H1 (cell line): Measurements from ENCODE around the gene AFAP1L1. TPM values are rescaled to one million over a fixed set of nuclear protein-coding genes. Genes with fewer than 3 reads are reported as not detected.

ENCODE experiments used
- KDM4A ChIP-seq: IDR thresholded peaks from one replicate; pipeline ENCODE4 v1.7.1; 2012; ENCODE audit warnings: low read depth, mild to moderate bottlenecking, moderate library complexity, low read length, inconsistent platforms; ENCODE audit not compliant: severe bottlenecking
- POU5F1 ChIP-seq: IDR thresholded peaks from 2 replicates; pipeline ENCODE4 v1.6.1; 2011; ENCODE audit warnings: low read depth, mild to moderate bottlenecking, low read length, moderate library complexity
- RNF2 ChIP-seq: fragments of 200-900, 300-1000 bp; sonication (generic); IDR thresholded peaks from 2 replicates; pipeline ENCODE4 v1.7.1; 2016; ENCODE audit warnings: borderline replicate concordance, low read depth, mild to moderate bottlenecking, antibody characterized with exemption, low read length; ENCODE audit not compliant: poor library complexity, severe bottlenecking; ENCODE audit errors: missing control alignments
- SIN3A ChIP-seq, 2 experiments: IDR thresholded peaks in 1 of 2; conservative IDR thresholded peaks in 1 of 2; 2 replicates each; pipeline ENCODE4 v1.6.1; 2011 to 2012; ENCODE audit warnings: low read length in 2 of 2, improper control_type of control experiment in 1 of 2, low read depth in 1 of 2, mild to moderate bottlenecking in 1 of 2
- SIRT6 ChIP-seq: IDR thresholded peaks from one replicate; pipeline ENCODE4 v1.7.1; 2012; ENCODE audit warnings: low read length, inconsistent platforms
- ZNF274 ChIP-seq: IDR thresholded peaks from 2 replicates; pipeline ENCODE4 v1.7.0; 2012; ENCODE audit warnings: low read length, borderline replicate concordance; ENCODE audit errors: extremely low read depth
- polyA plus RNA-seq, 7 experiments: library from polyadenylated mRNA; depleted of rRNA in 3 of 7; stranded (reverse) in 5 of 7; unstranded in 2 of 7; fragments of >200 nt in 5 of 7; fragments of 200-250 nt in 2 of 7; gene quantifications; 1 replicate in 5 of 7; 2 replicates in 1 of 7; 4 replicates in 1 of 7; pipeline versions ENCODE4 v1.2.1 to v1.2.3, GENCODE V29; 2011 to 2013; ENCODE audit warnings: missing spikeins in 2 of 7, mixed read lengths in 2 of 7
- total RNA-seq: library from RNA; stranded (reverse); fragmentation: NEBNext Ultra II Directional; extraction: Animal tissue kit (Norgen Biotek cat#: 25700); gene quantifications from 2 replicates; pipeline ENCODE4 v1.2.1, GENCODE V29; 2021

The AFAP1L1 gene
- total and polyA plus RNA-seq, 2 of the 8 experiments (the other 6 are each of a cell fraction or from before 2014, with no cell fraction given) = 0.79 to 4.7 TPM

- no peak for TF ChIP-seq SIN3A (conservative IDR thresholded peaks at IDR 0.05 in 1 of 2, IDR thresholded peaks at IDR 0.05 in 1 of 2; ENCODE audit: low read depth in 1 of 2, low read length in 2 of 2)
- no peak for TF ChIP-seq POU5F1
- TF ChIP-seq RNF2 = no peak
- no peak for TF ChIP-seq KDM4A
- no peak for TF ChIP-seq ZNF274
- TF ChIP-seq SIRT6 = no peak
- TF ChIP-seq, all 59 proteins: peak for 0
Observed at GRCh38 chr5:149297340-149298025, 25.8 kb downstream of the AFAP1L1 start (continued).
